ENCODE data around the gene SLC13A4. TPM values are rescaled to one million over a fixed set of nuclear protein-coding genes. Genes with fewer than 3 reads are reported as not detected.
"Not testable (repeated sequence)": the region's sequence is repeated elsewhere in the genome, so short reads cannot be mapped to it uniquely, and the experiment has no call there.

The SLC13A4 gene
- total and polyA plus RNA-seq, 2 experiments from 2014 or later: 0.13 to 0.93 TPM

DNA sequence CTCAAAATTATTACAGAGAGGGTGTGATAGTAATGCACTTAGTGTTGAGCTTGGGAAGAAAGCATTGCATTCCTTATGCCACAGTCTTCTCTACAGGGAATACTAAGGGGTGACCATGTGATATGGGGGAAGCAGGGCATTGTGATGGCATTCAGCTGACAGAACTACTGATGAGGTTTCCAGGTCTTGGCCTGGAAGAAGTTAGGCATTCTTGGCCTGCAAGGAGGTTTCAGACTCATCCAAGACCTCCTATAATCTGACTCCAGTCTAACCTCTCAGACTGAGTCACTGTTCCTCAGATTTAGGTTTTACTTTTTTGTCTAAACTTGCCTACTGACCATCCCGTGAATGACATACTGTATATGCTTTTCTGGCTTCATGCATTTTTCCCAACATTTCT lies 57.8 kb downstream of the SLC13A4 start:
- no peak for DNase-seq (ENCODE audit: low spot score)
- Histone ChIP-seq H3K27me3 (no peaks in the 10 kb centered on the region), H3K36me3 (replicated peaks; ENCODE audit: insufficient read depth, low read depth) (no peaks in the 10 kb centered on the region), H3K4me2 (no peak overlapping the region), H2AFZ (no peak overlapping the region), H3K9me2 (replicated peaks; ENCODE audit: insufficient read depth) (no peaks in the 10 kb centered on the region), H3K79me2 (peaks cover 82% of the 10 kb centered on the region), H4K20me1 (ENCODE audit: insufficient read depth, poor library complexity, severe bottlenecking) (peaks cover 5% of the 10 kb centered on the region), H3K27ac (no peak overlapping the region), H3K4me1 (ENCODE audit: insufficient read depth) (no peaks in the 10 kb centered on the region), H3K9me3 (ENCODE audit: low read depth) (no peaks in the 10 kb centered on the region), H3K4me3 (no peak overlapping the region)
- TF ChIP-seq EZH2phosphoT487 (IDR thresholded peaks at IDR 0.05; ENCODE audit: low read depth, severe bottlenecking, unreplicated experiment) (no peak), EZH2 (IDR thresholded peaks at IDR 0.05; ENCODE audit: borderline replicate concordance) (no peak)
- TF ChIP-seq, protein P1, sequence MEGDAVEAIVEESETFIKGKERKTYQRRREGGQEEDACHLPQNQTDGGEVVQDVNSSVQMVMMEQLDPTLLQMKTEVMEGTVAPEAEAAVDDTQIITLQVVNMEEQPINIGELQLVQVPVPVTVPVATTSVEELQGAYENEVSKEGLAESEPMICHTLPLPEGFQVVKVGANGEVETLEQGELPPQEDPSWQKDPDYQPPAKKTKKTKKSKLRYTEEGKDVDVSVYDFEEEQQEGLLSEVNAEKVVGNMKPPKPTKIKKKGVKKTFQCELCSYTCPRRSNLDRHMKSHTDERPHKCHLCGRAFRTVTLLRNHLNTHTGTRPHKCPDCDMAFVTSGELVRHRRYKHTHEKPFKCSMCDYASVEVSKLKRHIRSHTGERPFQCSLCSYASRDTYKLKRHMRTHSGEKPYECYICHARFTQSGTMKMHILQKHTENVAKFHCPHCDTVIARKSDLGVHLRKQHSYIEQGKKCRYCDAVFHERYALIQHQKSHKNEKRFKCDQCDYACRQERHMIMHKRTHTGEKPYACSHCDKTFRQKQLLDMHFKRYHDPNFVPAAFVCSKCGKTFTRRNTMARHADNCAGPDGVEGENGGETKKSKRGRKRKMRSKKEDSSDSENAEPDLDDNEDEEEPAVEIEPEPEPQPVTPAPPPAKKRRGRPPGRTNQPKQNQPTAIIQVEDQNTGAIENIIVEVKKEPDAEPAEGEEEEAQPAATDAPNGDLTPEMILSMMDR (IDR thresholded peaks at IDR 0.05; ENCODE audit: poor library complexity): no peak
- 67% methylated on average over 1 of the region's 1 CpG for WGBS (ENCODE audit: low lambda C conversion rate, missing lambda C conversion rate)

DNA sequence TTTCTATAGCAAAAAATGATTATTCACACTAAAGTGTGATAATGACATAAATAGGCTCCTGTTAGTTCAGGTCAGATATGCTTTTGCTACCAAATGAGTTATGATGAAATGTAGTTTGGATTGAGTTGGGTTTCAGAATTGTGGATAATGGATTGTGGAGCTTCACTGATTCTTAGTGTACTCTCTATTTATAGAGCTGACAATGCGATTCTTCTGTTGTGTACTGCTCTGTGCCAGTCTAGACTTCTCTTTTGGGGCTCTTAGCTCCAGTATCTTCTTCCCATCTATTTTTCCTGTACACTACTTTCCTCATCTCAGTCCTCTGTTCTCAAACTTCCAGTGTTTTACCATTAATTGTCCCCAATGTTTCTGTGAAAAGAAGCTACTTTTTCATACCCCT lies 58.2 kb downstream of the SLC13A4 start:
- H3K27ac ChIP-seq: no peak overlapping the region
- TF ChIP-seq, protein P1 (IDR thresholded peaks at IDR 0.05; ENCODE audit: poor library complexity): no peak
- TF ChIP-seq EZH2 (IDR thresholded peaks at IDR 0.05; ENCODE audit: borderline replicate concordance): no peak
- no peak for TF ChIP-seq EZH2phosphoT487 (IDR thresholded peaks at IDR 0.05; ENCODE audit: low read depth, severe bottlenecking, unreplicated experiment)
- no peak for DNase-seq (ENCODE audit: low spot score)

DNA sequence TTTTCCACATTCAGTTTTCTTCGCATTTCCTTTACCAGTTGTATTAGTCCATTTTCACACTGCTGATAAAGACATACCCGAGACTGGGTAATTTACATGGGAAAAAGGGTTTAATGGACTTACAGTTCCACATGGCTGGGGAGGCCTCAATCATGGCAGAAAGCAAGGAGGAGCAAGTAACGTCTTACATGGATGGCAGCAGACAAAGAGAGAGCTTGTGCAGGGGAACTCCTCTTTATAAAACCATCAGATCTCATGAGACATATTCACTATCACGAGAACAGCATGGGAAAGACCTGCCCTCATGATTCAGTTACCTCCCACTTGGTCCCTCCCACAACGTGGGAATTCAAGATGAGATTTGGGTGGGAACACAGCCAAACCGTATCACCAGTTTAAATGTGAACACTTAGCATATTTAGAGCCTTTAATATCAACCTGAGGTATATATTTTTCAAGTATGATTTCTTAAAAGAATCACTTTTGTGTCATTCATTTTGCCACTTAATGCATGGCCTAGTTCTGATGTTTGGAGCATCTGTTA lies 59.1 kb downstream of the SLC13A4 start:
- not testable (repeated sequence) for H3K27me3 ChIP-seq; H4K20me1 ChIP-seq (ENCODE audit: insufficient read depth, poor library complexity, severe bottlenecking); H3K4me2 ChIP-seq; H3K27ac ChIP-seq; DNase-seq (ENCODE audit: low spot score); H3K9me2 ChIP-seq (replicated peaks; ENCODE audit: insufficient read depth); H3K36me3 ChIP-seq (replicated peaks; ENCODE audit: insufficient read depth, low read depth); H3K4me1 ChIP-seq (ENCODE audit: insufficient read depth); H3K9me3 ChIP-seq (ENCODE audit: low read depth); H2AFZ ChIP-seq; H3K4me3 ChIP-seq
- 89% methylated on average over 6 of the region's 6 CpGs for WGBS (ENCODE audit: low lambda C conversion rate, missing lambda C conversion rate)
- H3K79me2 ChIP-seq: peaks cover 87% of the 10 kb centered on the region

More for the DNA sequence above, 58.2 kb downstream of the SLC13A4 start:
- no peaks in the 10 kb centered on the region for H3K36me3 ChIP-seq (replicated peaks; ENCODE audit: insufficient read depth, low read depth)
- H3K4me1 ChIP-seq (ENCODE audit: insufficient read depth): no peaks in the 10 kb centered on the region
- no peak overlapping the region for H2AFZ ChIP-seq
- no peaks in the 10 kb centered on the region for H3K27me3 ChIP-seq
- peaks cover 86% of the 10 kb centered on the region for H3K79me2 ChIP-seq
- no peaks in the 10 kb centered on the region for H3K9me2 ChIP-seq (replicated peaks; ENCODE audit: insufficient read depth)
- H3K9me3 ChIP-seq (ENCODE audit: low read depth): no peaks in the 10 kb centered on the region
- H4K20me1 ChIP-seq (ENCODE audit: insufficient read depth, poor library complexity, severe bottlenecking): peaks cover 5% of the 10 kb centered on the region
- no peak overlapping the region for H3K4me3 ChIP-seq
- H3K4me2 ChIP-seq: no peak overlapping the region
- WGBS (ENCODE audit: low lambda C conversion rate, missing lambda C conversion rate): 89% methylated on average over 1 of the region's 1 CpG

DNA sequence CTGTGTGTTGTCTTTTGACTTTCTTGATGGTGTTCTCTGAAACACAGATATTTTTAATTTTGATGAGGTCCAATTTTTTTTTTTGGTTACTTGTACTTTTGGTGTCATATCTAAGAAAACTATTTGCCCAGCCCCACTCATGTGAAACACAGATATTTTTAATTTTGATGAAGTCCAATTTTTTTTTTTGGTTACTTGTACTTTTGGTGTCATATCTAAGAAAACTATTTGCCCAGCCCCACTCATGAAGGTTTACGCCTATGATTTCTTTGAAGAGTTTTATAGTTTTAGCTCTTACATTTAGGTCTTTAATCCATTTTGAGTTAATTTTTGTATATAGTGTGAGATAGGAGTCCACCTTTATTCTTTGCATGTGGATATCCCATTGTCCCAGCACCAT lies 60.4 kb downstream of the SLC13A4 start:
- H3K79me2 ChIP-seq: peaks cover 99% of the 10 kb centered on the region

More for the DNA sequence above, 60.4 kb downstream of the SLC13A4 start:
- not testable (repeated sequence) for H2AFZ ChIP-seq; H3K4me2 ChIP-seq; DNase-seq (ENCODE audit: low spot score); H3K27ac ChIP-seq; H3K36me3 ChIP-seq (replicated peaks; ENCODE audit: insufficient read depth, low read depth); H3K4me1 ChIP-seq (ENCODE audit: insufficient read depth); H3K9me2 ChIP-seq (replicated peaks; ENCODE audit: insufficient read depth); H4K20me1 ChIP-seq (ENCODE audit: insufficient read depth, poor library complexity, severe bottlenecking); H3K4me3 ChIP-seq; H3K9me3 ChIP-seq (ENCODE audit: low read depth); H3K27me3 ChIP-seq
- 96% methylated on average over 1 of the region's 1 CpG for WGBS (ENCODE audit: low lambda C conversion rate, missing lambda C conversion rate)
